Hematopoietic multipotent progenitor cell treated with erythropoietin and hydrocortisone succinate and interleukin-3 and kit ligand, for 17 days (in vitro differentiated cells): ENCODE results near the gene CDHR5.
"Not testable (repeated sequence)": the region's sequence is repeated elsewhere in the genome, so short reads cannot be mapped to it uniquely, and the experiment has no call there.

Experiments used
- DNase-seq: peaks from one replicate; pipeline ENCODE4 v3.0.0-alpha.2; 2015; ENCODE audit warnings: low spot score

The CDHR5 gene

DNA sequence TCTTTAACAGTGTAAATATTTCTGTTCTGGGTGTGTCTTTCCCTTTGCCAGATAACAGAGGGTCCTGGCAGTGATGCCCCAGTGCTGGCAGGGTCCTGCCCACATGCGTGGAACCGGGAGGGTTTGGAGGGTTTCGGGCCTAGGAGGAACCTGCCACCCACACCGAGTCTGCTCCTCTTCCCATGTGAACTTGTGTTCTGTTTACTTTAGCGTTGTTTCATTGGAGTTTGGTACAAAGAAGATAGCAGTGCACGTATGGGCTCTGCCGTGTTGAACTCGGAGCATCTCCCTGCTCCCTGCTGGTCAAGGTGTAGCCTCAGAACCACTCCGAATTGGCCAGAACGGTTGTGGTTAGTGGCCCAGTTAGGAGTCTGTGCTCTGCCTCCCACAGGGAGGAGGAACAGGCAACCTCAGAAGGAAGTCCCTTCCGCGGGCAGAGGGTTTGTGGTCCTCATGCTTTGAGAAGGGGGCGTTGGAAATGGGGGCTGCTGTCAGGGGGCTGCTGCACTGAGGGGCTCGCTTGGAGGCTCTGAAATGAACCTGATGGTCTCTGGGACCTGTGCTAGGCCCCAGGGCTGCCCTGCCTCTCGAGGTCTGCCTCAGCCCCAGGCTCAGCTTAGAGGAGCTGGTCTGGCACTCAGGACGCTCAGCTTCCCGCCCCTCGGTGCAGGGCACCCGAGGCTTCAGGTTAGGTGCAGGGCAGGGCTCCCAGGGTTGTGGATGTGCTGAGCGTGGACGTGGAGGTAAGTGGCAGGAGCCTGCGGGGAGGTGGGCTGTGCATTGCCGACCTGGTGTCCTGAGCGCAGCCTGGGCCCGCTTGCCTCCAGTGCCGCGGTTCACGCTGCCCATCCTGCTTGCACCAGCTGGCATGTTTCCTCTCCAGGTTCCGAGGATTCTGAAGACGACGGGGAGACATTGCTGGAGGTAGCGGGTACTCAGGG lies 38.1 kb downstream of the CDHR5 start:
- DNase-seq: no peak

GRCh38 chr11:584287-584686 lies 40.5 kb downstream of the CDHR5 start:
- no peak for DNase-seq

- DNase-seq: no peak
Measured at GRCh38 chr11:581752-582151, 43.0 kb downstream of the CDHR5 start.

- no peak for DNase-seq
Measured at GRCh38 chr11:581342-581741, 43.4 kb downstream of the CDHR5 start.

DNA sequence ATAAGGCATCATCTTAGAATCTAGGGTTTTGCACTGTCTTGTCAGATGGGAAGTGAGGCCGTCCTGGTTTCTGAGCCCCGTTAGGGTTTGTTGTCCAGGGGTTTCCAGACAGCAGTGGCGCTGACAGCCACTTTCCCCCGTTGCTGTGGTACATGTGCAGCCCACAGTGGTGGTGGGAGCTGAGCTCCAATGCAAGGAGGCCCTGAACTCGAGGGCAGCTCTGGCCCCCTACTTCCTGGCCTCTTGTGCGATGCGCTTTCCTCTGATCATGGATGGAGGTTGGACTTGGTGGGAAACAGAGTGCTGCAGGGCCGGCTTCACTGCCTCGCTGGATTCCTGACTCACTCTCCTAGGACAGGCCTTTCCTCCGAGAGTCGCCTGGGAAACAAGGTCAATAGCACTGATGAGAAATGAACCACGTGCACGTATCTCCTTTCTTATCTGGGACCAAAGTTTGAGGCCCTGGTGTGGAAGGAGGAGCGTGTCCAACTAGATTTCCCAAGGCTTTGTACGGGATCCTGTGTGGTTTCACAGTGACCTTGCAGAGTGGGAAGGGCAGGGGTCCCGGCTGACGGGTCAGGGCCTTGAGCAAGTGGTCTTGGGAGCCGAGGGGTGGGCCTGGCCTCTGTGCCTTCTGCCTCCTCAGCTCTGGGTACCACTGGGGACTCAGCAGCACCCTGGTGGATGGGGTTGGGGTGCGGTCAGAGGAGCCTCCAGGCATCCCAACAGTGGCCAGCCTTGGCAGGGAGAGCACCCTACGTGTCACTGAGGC lies 44.7 kb downstream of the CDHR5 start:
- DNase-seq: no peak

DNA sequence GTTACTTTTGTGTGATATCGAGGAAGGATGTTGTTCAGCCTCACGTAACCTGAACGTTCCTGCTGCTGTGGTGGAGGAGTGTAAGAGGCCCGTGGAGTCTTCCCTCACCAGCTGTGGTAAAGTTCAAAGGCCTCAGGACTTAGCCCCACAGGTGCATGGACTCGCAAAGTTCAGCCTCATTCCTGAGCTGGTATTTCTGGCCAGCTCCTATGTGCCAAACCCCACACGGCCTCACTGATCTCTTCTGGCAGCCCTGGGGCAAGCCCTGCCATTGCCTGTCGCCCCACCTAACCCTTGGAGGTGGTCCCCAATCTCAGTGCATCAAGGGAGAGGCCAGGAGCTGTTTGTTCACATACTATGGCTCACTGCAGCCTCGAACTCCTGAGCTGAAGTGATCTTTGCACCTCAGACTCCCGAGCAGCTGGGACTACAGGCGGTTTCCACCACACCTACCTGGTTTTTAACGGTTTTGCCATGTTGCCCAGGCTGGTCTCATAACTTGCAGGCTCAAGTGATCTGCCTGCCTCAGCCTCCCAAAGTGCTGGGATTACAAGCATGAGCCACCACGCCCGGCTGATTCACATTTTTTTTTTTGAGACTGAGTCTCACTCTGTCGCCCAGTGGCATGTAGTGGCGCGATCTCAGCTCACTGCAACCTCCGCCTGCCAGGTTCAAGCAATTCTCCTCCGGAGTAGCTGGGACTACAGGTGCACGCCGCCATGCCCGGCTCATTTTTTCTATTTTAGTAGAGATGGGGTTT lies 46.3 kb downstream of the CDHR5 start:
- DNase-seq: no peak

- DNase-seq: no peak
Measured at GRCh38 chr11:577611-577894, 47.2 kb downstream of the CDHR5 start.

DNA sequence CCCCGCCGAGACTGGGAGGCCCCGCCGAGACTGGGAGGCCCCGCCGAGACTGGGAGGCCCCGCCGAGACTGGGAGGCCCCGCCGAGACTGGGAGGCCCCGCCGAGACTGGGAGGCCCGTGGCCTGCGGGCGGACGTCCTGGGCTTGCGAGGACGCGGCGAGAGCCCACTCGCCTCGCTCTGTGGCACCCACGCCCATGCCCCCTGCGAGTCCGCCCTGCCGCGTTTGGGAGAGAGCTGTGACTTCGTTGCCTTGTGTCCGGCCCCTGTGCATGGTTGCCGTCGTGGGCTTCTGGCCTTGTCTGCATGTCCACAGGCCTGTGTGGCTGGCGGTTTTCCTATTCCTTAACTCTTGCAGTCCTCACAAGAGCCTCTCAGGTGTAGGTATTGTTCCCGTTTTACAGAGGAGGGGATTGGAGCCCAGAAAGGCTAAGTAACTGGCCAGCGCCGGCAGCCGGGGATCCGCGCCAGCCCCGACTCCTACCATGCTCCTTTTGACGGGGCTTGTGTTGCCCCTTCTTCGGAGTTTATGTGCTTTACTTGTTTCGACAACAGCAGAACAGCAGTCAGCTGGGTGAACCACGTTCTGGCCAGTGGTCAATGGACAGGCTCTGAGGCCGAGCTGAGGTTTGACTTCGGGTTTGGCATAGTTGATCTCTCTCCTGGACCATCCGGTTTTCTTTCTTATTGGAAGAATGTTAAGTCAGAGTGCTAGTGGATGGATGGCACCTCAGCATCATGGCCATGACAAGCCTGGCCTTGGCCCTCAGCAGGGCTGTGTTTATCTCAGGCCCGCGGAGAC lies 47.7 kb downstream of the CDHR5 start:
- peak; percentile 17 for DNase-seq

DNA sequence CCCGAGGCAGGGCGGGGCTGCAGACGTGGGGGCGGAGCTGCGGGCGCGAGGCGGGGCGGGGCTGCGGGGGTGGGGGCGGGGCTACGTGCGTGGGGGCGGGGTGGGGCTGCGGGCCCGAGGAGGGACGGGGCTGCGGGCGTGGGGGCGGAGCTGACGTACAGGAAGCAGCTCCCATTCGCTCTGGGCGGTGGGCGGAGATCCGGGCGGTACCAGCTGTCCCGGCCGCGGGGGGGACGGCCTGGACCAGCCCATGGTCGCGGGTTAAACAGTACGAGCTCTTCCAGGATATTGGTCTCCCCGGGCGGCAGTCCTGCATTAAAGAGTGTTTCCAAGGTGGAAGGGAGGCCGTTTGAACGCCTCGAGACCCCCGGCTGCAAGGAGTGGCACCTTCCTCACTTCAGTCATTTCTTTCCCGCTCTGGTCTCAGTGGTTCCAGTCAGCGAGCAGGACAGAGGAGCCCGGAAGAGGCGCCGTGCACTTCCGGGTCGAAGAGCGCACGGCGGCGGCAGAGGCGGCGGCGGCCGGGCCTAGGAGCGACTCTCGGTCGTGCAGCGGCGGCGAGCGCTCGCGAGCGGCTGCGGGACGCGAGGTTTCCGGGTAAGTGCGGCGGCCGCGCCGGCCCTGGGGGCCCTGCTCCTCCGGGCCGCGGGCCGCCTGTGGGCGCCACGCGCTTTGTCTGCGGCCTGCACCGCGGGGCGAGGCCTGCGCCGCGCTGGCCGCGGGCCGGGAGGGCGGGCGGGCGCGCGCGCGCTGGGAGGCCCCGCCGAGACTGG lies 48.6 kb downstream of the CDHR5 start, which contains the start of gene PHRF1:
PHRF1 (plus strand) TSS at position 475 of the 773 bp plus-strand sequence. CDS start 5,043 bp downstream, outside the sequence.
- peak; percentile 96 for DNase-seq

- peak; percentile 86 for DNase-seq
Measured at GRCh38 chr11:575313-575995, 49.3 kb downstream of the CDHR5 start.

GRCh38 chr11:574632-575312 lies 50.0 kb downstream of the CDHR5 start:
- no peak for DNase-seq

GRCh38 chr11:574031-574570 lies 50.7 kb downstream of the CDHR5 start:
- not testable (repeated sequence) for DNase-seq

DNA sequence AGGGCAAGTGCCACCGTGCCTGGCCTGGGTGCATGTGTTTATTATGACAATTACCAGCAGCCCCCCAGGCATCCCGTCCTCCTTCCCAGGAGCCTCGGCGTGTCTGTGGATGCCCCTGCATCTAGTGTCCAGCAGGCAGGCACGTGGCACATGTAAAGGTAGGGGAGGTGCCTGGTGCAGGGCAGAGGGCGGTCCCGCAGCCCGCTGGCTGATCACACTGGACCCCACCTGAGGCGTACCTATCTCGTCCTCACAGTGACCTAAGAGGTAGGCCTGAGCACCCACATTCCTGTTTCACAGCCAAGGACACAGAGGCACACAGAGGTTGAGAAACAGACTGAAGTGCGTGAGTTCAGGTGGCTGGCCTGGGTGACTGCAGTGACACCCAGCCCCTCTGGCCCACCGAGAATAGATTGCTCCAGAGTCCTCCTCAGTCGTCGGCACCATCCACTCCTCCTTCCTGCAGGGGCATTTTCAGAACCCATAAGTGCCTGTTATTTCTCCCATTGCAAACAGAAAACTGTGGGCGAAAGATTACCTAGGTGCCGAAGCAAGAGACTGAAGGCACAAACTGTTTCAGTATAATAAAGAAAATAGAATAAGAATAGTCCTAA lies 51.5 kb downstream of the CDHR5 start:
- DNase-seq: no peak

DNA sequence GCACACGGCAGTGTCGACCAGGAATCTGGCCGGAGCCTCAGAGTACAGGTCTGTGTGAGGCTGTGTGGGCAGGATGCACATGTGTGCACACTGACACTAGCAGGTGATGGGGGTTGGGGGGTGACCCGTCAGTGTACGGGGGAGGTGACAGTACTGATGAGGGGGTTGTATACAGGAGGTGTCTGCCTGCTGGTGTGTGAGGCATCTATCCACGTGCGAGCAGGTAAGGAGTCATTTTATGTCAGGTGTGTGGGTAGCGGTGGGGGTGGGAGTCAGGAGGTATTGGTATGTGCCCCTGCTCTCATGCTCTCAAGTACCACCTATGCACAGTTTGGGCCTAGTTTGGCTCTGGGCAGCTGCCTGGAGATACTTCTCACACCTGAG lies 53.0 kb downstream of the CDHR5 start:
- DNase-seq: no peak

- no peak for DNase-seq
Measured at GRCh38 chr11:569158-569885, 55.4 kb downstream of the CDHR5 start.

DNA sequence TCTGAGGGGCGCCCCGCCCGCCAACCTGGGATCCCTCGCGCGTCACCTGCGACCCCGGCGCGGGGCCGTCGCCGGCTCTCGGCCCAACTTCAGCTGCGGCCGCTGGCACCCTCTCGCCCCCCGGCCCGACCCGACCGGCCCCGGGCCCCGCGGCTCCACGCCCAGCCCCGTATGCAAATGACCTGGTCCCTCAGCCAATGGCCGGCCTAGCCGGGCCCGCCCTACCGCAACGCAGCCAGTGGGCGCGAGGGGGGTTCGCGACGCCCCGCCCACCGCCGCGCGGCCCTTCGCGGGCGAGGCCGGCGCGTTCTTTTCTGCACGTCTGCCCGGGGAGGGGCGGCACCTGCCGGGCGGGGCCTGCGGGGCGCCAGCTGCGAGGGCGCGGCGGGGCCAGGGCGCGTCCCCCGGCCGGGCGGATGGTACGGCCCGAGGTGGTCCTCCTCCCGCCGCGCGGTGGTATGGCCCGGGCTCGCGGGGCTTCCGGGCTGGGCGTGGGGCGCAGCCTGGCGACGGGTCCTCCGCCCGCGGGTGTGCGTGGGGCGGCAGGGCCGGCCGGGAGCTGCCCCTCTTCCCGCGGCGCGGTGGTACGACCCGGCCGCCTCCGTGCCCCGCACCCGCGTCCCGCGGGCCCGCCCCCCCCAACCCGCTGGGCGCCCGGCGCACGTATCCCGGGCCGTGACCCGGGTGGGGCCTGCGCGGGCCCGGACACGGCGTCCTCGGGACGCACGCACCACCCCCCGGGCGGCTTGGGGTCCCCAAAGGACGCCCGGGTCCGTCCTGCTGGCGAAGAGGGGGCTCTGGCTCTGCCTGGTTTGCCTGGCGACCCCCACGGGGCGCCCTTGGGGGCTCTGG lies 56.2 kb downstream of the CDHR5 start:
- DNase-seq: peak; percentile 90

GRCh38 chr11:567629-568292 lies 57.0 kb downstream of the CDHR5 start:
- DNase-seq: no peak
